GM19324 (cell line): Measurements from ENCODE around the gene MC1R.
"Not testable (repeated sequence)": the region's sequence is repeated elsewhere in the genome, so short reads cannot be mapped to it uniquely, and the experiment has no call there.

Experiments used
- ATAC-seq: cut with Tn5 transposase; IDR thresholded peaks from one replicate; pipeline ENCODE4 v1.9.1; 2021; ENCODE audit warnings: mild to moderate bottlenecking, moderate library complexity; ENCODE audit not compliant: unreplicated experiment, low FRiP score

Gene MC1R

DNA sequence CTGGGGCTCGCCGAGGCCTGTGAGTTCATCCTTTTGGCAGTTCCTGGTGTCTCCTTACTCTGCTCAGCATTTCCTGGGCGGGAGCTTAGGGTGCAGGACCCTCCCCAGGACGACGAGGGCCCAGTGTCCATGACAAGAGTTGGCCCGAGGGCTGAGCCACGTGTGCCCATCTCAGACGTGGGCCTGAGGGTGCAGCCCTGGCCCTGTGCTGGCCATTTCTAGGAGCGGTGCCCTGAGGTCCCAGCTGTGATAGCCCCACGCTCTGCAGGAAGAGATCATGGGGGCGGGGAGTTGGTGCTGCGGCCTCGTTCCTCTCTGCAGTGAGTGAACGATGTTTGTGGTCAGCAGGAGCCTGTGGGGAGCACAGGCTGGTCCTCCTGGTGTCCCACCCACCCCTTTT lies 6.0 kb upstream of the MC1R start:
- ATAC-seq, result no peak

DNA sequence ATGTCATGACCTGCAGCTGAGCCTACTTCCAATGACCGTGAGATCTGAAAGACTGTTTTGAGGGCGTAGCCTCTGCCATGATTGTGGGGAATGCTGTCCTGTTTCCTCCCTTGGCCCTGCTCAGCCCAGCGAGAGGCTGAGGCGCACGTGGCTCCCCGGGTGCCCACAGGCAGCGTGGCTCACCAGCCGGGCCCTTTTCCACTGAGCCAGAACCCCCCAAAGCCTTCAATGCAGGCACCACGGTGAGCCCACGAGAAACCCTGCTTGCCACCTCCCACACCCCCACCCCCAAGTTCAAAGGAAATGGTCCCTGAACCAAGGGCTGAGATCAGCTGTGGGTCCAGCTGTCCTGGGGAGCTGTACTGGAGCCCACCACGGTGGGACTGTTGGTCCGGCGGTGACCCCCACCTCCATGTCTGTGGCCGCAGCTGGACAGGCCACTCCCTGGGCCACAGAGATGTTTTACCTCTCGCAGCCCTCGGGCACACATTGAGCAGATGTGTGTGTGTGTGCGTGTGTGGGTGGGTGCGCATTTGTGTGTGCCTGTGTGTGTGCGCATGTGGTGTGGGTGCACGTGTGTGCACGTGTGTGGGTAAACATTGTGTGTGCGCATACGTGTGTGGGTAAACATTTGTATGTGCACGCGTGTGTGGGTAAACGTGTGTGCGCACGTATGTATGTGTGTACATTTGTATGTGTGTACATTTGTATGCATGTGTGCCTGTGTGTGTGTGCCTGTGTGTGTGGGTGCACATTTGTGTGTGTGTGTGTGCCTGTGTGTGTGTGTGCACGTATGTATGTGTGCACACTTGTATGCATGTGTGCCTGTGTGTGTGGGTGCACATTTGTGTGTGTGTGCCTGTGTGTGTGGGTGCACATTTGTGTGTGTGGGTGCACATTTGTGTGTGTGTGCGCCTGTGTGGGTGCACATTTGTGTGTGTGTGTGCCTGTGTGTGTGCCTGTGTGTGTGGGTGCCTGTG lies 5.0 kb upstream of the MC1R start:
- no peak for ATAC-seq

DNA sequence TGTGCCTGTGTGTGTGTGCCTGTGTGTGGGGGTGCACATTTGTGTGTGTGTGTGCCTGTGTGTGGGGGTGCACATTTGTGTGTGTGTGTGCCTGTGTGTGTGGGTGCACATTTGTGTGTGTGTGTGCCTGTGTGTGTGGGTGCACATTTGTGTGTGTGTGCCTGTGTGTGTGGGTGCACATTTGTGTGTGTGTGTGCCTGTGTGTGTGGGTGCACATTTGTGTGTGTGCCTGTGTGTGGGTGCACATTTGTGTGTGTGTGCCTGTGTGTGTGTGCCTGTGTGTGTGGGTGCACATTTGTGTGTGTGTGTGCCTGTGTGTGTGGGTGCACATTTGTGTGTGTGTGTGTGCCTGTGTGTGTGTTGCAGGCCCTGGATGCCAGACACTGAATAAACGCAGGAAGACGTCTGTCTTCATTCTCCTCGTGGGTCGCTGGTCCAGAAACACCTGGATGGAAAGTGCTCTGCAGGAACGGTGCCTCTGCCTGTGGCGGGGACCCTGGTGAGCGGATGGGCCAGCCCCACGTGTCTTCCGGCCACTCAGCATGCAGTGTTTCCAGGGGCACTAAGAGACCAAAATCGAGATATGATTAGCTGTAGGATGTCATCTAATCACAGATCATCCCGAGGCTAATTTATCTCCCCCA lies 3.9 kb upstream of the MC1R start:
- not testable (repeated sequence) for ATAC-seq

DNA sequence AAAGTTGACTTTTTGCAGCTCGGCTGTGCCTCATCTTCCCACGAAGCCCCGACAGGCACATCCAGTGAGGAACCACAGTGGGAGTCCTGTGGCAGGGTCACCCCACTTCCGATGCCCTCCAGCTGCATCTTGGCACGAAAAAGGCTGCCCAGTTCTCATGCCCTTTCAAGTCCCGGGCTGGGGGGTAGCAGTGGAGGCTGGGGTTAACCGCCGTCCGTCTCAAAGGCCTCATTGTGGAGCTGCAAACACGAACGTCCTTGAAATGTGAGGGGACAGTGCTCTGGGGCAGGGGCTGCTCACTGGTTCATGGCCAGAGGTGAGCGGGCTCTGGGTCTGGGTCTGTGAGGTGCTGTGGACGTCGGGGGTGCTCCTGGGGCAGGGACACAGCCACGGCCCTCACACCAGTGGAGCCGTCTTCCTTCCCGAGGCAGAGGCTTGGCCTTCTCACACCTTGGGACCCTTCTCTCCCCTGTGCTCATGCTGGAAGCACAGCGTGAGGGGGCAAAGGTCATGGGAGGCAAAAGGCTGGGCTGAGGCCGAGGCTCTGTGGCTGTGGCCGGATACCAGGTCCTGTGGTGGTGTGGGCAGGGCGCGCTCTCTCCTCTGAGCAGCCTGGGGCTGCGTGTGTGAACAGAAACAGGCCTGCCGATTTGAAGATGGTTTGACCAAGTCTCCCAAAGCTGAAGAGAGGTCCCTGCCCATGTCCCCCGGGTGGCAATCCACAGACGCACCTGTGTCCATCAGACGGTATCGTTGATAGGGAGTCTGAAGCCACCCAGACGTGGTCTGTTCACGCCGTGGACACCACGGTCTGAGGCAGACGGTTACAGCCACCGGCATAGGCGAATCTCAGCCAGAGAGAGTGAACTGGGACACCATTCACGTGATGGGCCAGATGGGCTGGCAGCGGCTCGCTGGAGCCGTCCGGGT lies 3.1 kb upstream of the MC1R start:
- no peak for ATAC-seq

DNA sequence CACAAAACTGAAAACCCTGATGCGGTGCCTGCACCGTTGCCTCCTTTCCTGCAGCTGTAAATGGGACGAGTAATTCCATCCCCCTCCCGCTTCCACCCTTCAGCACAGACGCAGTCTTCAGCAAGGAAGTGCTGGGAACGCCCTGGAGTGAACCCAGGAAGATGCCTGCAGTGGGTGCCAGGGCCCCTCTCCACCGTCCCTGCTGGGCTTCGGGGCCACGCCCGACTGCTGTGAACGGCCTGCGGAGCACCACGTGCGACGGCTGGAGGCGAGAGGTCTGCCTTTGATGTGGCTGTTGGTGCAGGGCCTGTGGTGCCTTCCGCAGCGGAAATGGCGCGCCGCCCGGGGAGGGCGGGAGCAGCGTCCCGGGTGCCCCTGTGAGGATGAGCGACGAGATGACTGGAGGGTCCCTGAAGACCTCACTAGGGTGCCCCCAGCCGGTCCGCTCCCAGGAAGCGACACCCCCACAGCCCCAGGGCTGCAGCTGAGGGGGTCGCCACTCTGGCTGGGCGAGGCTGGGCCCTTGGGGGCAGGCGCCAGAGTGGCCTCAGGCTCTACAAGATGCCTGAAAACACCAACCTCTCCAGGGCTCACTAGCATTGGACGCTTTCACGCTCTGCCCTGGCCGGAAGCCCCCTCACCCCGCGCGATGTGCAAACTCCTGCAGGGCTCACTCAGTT lies 749 bp upstream of the MC1R start:
- ATAC-seq, result peak; percentile 60

DNA sequence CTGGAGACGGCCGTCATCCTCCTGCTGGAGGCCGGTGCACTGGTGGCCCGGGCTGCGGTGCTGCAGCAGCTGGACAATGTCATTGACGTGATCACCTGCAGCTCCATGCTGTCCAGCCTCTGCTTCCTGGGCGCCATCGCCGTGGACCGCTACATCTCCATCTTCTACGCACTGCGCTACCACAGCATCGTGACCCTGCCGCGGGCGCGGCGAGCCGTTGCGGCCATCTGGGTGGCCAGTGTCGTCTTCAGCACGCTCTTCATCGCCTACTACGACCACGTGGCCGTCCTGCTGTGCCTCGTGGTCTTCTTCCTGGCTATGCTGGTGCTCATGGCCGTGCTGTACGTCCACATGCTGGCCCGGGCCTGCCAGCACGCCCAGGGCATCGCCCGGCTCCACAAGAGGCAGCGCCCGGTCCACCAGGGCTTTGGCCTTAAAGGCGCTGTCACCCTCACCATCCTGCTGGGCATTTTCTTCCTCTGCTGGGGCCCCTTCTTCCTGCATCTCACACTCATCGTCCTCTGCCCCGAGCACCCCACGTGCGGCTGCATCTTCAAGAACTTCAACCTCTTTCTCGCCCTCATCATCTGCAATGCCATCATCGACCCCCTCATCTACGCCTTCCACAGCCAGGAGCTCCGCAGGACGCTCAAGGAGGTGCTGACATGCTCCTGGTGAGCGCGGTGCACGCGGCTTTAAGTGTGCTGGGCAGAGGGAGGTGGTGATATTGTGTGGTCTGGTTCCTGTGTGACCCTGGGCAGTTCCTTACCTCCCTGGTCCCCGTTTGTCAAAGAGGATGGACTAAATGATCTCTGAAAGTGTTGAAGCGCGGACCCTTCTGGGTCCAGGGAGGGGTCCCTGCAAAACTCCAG lies 1.1 kb downstream of the MC1R start:
- no peak for ATAC-seq

DNA sequence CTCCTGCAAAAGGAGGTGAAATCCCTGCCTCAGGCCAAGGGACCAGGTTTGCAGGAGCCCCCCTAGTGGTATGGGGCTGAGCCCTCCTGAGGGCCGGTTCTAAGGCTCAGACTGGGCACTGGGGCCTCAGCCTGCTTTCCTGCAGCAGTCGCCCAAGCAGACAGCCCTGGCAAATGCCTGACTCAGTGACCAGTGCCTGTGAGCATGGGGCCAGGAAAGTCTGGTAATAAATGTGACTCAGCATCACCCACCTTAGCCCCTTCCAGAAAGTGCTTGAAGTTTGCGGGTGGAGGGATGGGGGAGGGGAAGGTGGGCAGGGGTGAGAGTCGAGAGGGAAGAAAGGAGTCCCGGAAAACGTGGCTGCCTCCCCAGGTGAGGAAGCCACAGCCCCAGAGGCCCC lies 2.1 kb downstream of the MC1R start:
- ATAC-seq, result no peak

DNA sequence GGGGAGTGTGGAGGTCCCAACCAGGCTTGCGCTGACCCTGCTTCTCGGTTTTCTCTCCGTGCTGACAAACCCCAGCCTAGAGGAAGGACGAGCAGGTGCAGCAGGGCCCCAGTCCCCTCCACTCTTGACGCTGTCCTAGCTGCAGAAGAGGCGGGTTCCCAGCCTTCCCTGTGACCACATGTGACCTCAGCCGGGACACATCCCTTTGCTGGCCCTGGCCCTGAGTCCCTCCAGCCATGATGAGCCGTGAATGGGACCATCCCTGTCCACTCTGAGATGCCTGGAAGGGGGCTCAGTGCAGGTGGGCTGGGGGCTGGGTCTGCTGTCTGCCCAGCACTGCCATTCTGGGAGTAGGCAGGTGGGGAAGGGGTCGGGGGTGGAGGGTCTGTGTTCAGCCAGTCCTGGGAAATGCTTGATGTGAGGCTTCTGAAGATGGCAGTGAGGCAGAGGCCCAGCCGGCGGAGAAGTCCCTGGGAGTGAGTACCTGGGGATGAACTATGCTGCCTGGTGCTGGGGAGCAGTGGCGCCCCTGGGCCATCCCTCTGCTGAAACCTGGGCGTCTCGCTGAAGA lies 2.6 kb downstream of the MC1R start:
- ATAC-seq, result no peak

DNA sequence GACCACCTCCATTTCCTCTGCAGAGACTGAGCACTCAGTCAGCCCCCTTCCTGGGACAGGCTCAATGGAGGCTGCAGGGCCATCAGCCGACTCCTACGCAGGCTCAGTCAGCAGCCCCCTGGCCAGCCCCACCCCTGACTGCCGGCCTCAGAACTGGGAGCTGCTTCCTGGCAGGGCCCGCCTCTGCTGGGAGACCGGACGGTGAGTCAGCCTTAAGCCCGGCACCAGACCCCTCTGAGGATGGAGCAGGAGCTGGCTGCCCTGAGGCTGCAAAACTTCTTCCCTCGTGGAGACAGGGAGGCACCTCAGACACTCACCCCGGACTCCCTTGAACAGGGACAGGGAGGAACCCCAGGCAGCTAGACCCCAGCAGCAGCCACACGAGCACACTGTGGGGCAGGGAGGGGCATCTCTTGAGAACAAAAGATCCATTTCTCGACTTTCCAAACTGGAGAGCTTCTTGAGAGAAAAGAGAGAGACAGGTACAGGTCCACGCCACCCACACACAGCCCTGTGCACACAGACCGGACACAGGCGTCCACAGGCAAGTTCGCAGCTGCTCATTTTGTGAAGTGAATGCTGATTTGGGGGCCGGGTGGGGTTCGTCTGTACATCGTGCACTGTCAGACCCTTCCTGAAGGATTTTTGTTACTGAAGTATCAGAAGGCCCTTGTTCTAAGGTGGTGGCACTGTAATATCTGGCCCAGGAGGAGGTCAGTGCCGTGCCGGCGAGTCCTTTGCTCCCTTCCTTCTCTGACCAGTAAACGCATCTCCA lies 3.2 kb downstream of the MC1R start:
- no peak for ATAC-seq

DNA sequence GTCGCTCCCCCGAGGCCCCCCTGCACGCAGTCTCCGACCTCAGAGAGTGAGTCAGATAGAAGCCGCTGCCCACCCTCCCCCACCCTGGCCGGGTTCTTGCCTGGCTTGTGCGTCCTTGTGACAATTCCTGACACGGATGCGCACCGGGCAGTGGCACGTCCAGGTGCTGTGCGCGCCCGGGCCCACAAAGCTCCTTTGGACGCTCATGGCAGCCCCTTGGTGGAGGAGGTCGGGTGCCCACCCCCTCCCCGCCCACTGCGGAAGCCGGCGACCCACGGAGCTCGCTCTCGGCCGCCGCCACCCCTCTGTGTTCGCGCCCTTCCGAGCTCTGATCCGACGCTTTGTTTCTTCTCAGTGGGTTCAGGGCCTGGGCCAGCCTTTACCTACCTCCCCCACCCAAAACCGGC lies 3.8 kb downstream of the MC1R start:
- no peak for ATAC-seq

DNA sequence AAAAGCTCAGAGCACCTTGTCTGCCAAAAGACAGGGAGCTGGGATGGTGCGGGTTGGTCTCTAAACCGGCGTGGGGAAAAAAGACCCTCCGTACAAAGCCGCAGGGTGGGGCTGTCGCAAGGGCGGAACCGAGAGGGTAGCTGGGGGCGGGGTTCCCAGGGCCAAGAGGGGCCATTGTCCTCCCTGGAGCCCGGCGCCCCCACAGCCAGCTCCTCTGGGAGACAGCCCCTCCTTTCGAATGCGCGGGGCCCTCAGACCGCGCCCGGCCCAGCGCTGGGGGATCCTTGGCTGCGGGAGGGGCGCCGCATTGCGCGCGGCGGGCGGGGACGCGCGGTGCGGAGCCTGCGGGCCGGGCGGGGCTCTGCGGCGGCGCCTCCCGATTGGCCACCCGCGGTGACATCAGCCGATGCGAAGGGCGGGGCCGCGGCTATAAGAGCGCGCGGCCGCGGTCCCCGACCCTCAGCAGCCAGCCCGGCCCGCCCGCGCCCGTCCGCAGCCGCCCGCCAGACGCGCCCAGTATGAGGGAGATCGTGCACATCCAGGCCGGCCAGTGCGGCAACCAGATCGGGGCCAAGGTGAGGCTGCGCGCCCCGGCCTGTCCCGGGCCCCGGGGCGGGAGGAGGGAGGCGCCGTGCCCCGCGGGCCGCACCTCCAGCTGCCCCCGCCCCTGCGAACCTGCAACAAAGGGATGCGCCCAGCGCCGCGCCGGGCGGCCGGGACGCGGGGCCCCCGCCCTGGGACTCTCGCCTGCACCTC lies 4.4 kb downstream of the MC1R start, which contains the start of gene TUBB3:
Gene TUBB3, plus strand, starts transcription at position 459 of the 756 bp plus-strand sequence. Its CDS starts 60 bp downstream, at position 519.
- no peak for ATAC-seq

DNA sequence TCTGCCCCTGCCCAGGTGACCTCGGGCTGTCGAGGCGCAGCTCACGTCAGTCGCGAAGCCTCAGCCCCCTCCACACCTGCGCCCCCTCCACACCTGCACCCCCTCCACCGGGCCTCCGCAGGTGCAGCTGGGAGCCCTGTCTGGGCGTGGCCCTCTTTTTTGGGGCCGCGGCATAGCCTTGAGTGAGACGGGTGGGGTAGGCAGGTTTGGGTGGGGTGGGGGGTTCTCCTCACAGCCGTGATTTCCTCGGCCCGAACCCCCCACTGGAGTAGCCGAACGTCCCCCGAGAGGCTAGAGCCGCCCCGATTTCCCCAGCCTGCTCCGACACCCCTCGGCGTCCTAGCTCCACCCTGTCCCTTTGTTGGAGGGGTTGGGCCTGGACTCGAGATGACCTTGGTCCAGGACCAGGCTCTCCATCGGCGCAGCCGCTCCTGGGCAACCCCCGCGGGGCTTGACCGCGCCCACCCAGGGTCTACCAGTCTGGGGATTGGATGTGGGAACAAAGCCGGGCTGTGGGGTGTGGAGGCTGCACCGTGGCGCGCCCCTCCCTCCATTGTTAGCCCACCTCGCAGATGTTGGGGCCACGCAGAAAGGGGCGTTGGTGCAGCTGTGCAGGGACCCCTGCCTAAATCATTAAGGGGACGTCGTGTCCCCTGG lies 5.1 kb downstream of the MC1R start:
- ATAC-seq, result no peak

DNA sequence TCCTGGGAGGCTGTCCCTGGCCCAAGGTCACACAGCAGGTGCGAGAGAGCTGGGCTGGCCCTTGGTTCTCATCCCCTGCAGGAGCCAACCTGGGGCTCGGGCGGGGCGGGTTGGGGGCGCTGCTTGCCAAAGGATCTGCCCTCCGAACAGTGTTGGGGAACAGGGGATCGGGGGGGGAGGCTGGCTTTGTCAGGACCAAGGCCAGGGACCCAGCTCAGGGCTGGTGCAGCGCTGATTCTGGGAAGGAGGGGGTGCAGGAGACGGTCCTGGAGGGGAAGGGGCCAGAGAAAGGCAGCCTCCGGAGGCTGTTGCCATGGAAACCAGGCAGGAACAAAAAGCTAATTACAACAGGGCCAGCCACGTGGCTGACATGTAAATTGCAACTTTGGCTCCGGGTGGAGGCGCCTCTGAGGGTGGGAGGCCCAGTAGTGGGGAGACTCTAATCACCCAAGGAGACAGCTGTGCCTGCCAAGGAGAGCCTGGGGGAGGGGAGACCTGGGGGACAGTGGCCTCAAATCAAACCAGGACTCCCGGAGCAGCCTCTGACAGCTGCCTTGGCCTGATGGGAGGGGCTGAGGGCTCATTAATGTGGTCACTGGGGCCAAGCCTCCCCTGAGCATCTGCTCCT lies 5.7 kb downstream of the MC1R start:
- ATAC-seq, result no peak

DNA sequence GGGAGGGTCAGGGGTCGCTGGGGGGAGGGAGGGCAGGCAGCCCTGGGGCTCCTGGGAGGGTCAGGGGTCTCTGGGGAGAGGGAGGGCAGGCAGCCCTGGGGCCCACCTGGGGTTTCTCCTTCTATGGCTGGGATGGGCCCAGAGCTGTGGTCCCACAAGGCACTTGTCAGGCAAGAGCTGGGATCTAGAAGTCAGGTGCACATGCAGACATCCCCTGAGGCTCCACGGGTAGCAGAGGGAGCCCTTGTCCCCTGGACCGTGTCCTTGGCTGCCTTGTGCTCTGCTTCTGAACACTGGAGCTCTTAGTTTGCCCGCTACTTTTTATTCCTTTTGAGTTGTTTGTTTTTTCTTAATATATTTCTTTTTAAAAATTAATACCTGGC lies 6.3 kb downstream of the MC1R start:
- ATAC-seq, result no peak

DNA sequence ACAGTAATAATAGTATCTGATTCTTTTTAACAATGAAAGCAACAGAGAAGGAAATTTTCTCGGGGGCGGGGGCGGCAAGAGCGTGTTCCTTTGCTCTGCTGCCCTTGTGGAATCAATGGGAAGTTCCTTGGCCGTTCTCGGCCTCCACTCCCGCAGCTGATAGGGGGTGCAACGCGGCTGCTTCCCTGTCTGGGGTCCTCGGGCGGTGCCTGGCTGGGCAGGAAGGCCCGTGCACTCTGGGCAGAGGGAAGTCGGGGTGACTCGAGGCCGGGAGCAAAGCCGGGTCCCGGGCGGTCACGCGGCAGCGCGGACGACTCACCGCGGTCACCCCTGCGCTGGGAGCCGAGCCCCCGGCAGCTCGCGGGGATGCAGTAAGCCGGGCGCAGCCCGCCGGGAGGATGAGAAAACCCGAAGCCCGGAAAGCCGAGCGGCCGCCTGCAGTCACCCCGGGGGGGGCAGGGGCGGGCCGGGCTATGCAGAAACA lies 7.0 kb downstream of the MC1R start:
- ATAC-seq, result no peak

DNA sequence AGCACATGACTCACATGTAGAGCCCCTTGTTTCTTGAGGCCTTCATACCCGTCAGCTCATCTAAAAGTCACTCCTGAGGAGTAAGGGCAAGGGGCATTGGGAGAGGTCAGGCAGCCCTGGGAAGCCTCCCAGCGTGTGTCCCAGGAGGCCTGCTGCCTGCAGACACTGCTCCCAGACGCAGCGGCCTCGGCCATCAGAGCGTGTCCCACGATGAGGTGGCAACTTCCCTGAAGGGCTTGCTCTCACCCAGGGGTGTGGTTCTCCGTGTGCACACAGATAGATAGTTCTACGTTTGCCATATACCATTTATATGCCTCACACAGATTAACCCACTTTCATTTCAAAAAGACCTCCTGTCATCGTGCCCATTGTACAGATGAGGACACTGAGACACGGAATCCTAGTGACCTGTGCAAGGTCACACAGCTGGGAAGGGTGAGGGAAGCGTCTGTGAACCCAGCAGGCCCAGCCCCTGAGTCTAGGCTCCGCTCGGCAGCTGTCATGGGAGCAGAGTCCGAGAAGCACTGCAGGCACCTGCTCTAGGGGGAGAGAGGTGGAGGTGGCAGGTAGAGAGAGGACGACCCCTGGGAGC lies 12.7 kb downstream of the MC1R start:
- ATAC-seq, result no peak
